PC-9 (cell line): ENCODE data around the gene CEP112. TPM values are rescaled to one million over a fixed set of nuclear protein-coding genes. Genes with fewer than 3 reads are reported as not detected.

Experiments used
- BruUV-seq: library from RNA; stranded (reverse); fragments of 400-500 nt; replicated peaks from 2 replicates; lab custom pipeline; 2021; lab: Mats Ljungman, UMichigan
- CTCF ChIA-PET: fragments of 300-600 bp; sonication (Branson Sonifier 250); formaldehyde crosslinking; loops from one replicate; lab custom pipeline; 2022; ENCODE audit warnings: antibody characterized with exemption; lab: Charles Lee
- POLR2A ChIA-PET: fragments of 300-600 bp; sonication (Branson Sonifier 250); formaldehyde crosslinking; loops from one replicate; lab custom pipeline; 2022; ENCODE audit warnings: antibody characterized with exemption; ENCODE audit not compliant: unreplicated experiment; lab: Charles Lee
- DNase-seq, 2 experiments: peaks; one replicate each; pipeline versions ENCODE4 v3.0.0 to v3.0.0-alpha.2; 2015 to 2022; ENCODE audit warnings: mixed read lengths in 1 of 2
- H2AFZ ChIP-seq: fragments of 200-600 bp; sonication (generic); 2 replicates; pipeline ENCODE4 v1.8.1; 2017; ENCODE audit warnings: antibody characterized with exemption
- H3F3A ChIP-seq: fragments of 200-600 bp; sonication (generic); 2 replicates; pipeline ENCODE4 v1.8.1; 2017; ENCODE audit warnings: antibody characterized with exemption, mild to moderate bottlenecking, low read depth; ENCODE audit not compliant: insufficient read depth
- H3K27ac ChIP-seq: fragments of 200-600 bp; sonication (generic); 2 replicates; pipeline ENCODE4 v1.6.1; 2016; ENCODE audit warnings: mixed run types
- H3K27me3 ChIP-seq: fragments of 200-600 bp; sonication (generic); 2 replicates; pipeline ENCODE4 v1.6.1; 2016; ENCODE audit warnings: low read depth, mixed run types; ENCODE audit not compliant: insufficient read depth
- H3K36me3 ChIP-seq: fragments of 200-600 bp; sonication (generic); 2 replicates; pipeline ENCODE4 v1.6.1; 2016; ENCODE audit warnings: low read depth, mixed run types
- H3K4me1 ChIP-seq: fragments of 200-600 bp; sonication (generic); replicated peaks from 2 replicates; pipeline ENCODE4 v1.6.1; 2016; ENCODE audit warnings: mixed run types; ENCODE audit not compliant: insufficient read depth
- H3K4me2 ChIP-seq: fragments of 200-600 bp; sonication (generic); 2 replicates; pipeline ENCODE4 v1.6.1; 2017; ENCODE audit warnings: mixed run types
- H3K4me3 ChIP-seq: fragments of 200-600 bp; sonication (generic); 2 replicates; pipeline ENCODE4 v1.6.1; 2016; ENCODE audit warnings: mixed run types
- H3K79me2 ChIP-seq: fragments of 200-600 bp; sonication (generic); 2 replicates; pipeline ENCODE4 v1.6.1; 2017; ENCODE audit warnings: low read depth, mixed run types
- H3K9me2 ChIP-seq: fragments of 200-600 bp; sonication (generic); 2 replicates; pipeline ENCODE4 v1.8.1; 2017; ENCODE audit warnings: mild to moderate bottlenecking; ENCODE audit not compliant: insufficient read depth
- H3K9me3 ChIP-seq: fragments of 200-600 bp; sonication (generic); 2 replicates; pipeline ENCODE4 v1.8.1; 2016; ENCODE audit warnings: low read depth; ENCODE audit not compliant: insufficient read depth
- H4K20me1 ChIP-seq: fragments of 200-600 bp; sonication (generic); 2 replicates; pipeline ENCODE4 v1.8.1; 2017; ENCODE audit not compliant: insufficient read depth
- CTCF ChIP-seq: fragments of 200-600 bp; sonication (generic); conservative IDR thresholded peaks from 2 replicates; pipeline ENCODE4 v1.6.1; 2017; ENCODE audit warnings: mixed run types, antibody characterized with exemption, mild to moderate bottlenecking, moderate library complexity
- EZH2 ChIP-seq: fragments of 200-600 bp; sonication (generic); IDR thresholded peaks from 2 replicates; pipeline ENCODE4 v1.8.0; 2017; ENCODE audit warnings: antibody characterized with exemption, low read depth
- intact Hi-C: fragments of 100-400 bp; cut with micrococcal nuclease; formaldehyde crosslinking; loops from one replicate; pipeline ENCODE4 v1.10.0; 2022; ENCODE audit not compliant: unreplicated experiment
- total RNA-seq: library from RNA; stranded (reverse); gene quantifications from 2 replicates; pipeline ENCODE4 v1.2.3, GENCODE V29; 2021

The CEP112 gene
- total RNA-seq, 1 experiment from 2014 or later = 4.3 TPM

- Histone ChIP-seq H3K27ac (no peak overlapping the region), H3K4me3 (no peak overlapping the region), H4K20me1 (no peaks in the 10 kb centered on the region), H3K4me2 (no peak overlapping the region), H3K9me3 (no peaks in the 10 kb centered on the region), H2AFZ (no peak overlapping the region), H3F3A (no peaks in the 10 kb centered on the region), H3K27me3 (no peaks in the 10 kb centered on the region), H3K36me3 (no peaks in the 10 kb centered on the region), H3K4me1 (no peaks in the 10 kb centered on the region), H3K79me2 (no peaks in the 10 kb centered on the region), H3K9me2 (no peaks in the 10 kb centered on the region)
- ChIA-PET POLR2A (no interaction called here), CTCF (no interaction called here)
- no peak for DNase-seq
- no TSS peak for BruUV-seq
- intact Hi-C loops = no loop called here
- TF ChIP-seq CTCF (no peak; the same call in 1 of the 2 replicates), EZH2 (no peak)
Observed at GRCh38 chr17:65941356-65941899, 250.5 kb downstream of the CEP112 start.

- no peak for DNase-seq
- Histone ChIP-seq H3K27me3 (no peaks in the 10 kb centered on the region), H3K4me3 (no peak overlapping the region), H4K20me1 (no peaks in the 10 kb centered on the region), H3K4me2 (no peak overlapping the region), H3K79me2 (no peaks in the 10 kb centered on the region), H3F3A (no peaks in the 10 kb centered on the region), H3K9me2 (no peaks in the 10 kb centered on the region), H3K4me1 (no peaks in the 10 kb centered on the region), H3K36me3 (no peaks in the 10 kb centered on the region), H3K9me3 (0 out of 2 replicates have a peak, but pooled peaks cover 5% of the 10 kb centered on the region), H3K27ac (no peak overlapping the region), H2AFZ (no peak overlapping the region)
- intact Hi-C loops = no loop called here
- CTCF ChIA-PET = no interaction called here
- POLR2A ChIA-PET = interaction anchor here (0.6 kb wide), 2 partner anchors 20 to 623 kb away, joined by 4 to 6 read pairs; no protein-coding TSS in a partner anchor
- TF ChIP-seq CTCF (no peak), EZH2 (no peak)
- no TSS peak for BruUV-seq
Observed at GRCh38 chr17:65936013-65936412, 255.9 kb downstream of the CEP112 start.

- TF ChIP-seq CTCF = no peak
- no peak for TF ChIP-seq EZH2
- Histone ChIP-seq H3K4me3 (no peak overlapping the region), H3K79me2 (no peaks in the 10 kb centered on the region), H4K20me1 (no peaks in the 10 kb centered on the region), H3K9me3 (0 out of 2 replicates have a peak, but pooled peaks cover 5% of the 10 kb centered on the region), H3K4me2 (no peak overlapping the region), H3K4me1 (no peaks in the 10 kb centered on the region), H2AFZ (no peak overlapping the region), H3K9me2 (no peaks in the 10 kb centered on the region), H3K27me3 (no peaks in the 10 kb centered on the region), H3F3A (no peaks in the 10 kb centered on the region), H3K36me3 (no peaks in the 10 kb centered on the region), H3K27ac (no peak overlapping the region)
- ChIA-PET CTCF (no interaction called here), POLR2A (no interaction called here)
- intact Hi-C loops = no loop called here
- no peak for DNase-seq
- no TSS peak for BruUV-seq
Observed at GRCh38 chr17:65933290-65933689, 258.6 kb downstream of the CEP112 start.
